Heart left ventricle (tissue), 13 donors: ENCODE data around the gene OR1D5.

Source experiments
- CTCF ChIP-seq, 12 donors: fragments of 200-600 bp; sonication (generic) in 4 of 12; IDR thresholded peaks; one replicate each; pipeline versions ENCODE4 v1.5.0 to v1.8.0; 2018 to 2022; ENCODE audit warnings: antibody characterized with exemption in 12 of 12, mild to moderate bottlenecking in 5 of 12
- POLR2A ChIP-seq, 2 donors: fragments of 450-650 bp; IDR thresholded peaks; one replicate each; pipeline ENCODE4 v1.6.1; 2017; ENCODE audit warnings: antibody characterized with exemption in 2 of 2, mild to moderate bottlenecking in 2 of 2, moderate library complexity in 2 of 2
- donor health status: ischemic (EF 13 %, LVEDD 7.1; RV severe dilation, severe dysfunction).
- donor health status: DM: no; HTN: yes; CAD: no.
- donor health status: DM: no; HTN: no; CAD: no.
- donor health status: ischemic (EF 25% LVEDD 6.9; RV normal size, moderate dysfunction).
- donor health status: ischemic (EF 25% LVEDD 5.7; RV mildly dilated, moderate dysfunction).
- donor health status: ischemic (EF 35%, LVEDD 5.7; RV mildly dilated, moderate dysfunction).
- donor health status: nonischemic (EF 11% LVEDD 7.7; RV severe dilation, severe dysfunction).
- donor health status: DM: yes; HTN: yes; CAD: no.
- donor health status: PGD.
- donor health status: ischemic (EF 29% LVEDD 5.4; RV normal size, mild dysfunction).
- donor health status: nonischemic (EF 23%, LVEDD 6.1; RV moderate dilation, normal function).

DNA sequence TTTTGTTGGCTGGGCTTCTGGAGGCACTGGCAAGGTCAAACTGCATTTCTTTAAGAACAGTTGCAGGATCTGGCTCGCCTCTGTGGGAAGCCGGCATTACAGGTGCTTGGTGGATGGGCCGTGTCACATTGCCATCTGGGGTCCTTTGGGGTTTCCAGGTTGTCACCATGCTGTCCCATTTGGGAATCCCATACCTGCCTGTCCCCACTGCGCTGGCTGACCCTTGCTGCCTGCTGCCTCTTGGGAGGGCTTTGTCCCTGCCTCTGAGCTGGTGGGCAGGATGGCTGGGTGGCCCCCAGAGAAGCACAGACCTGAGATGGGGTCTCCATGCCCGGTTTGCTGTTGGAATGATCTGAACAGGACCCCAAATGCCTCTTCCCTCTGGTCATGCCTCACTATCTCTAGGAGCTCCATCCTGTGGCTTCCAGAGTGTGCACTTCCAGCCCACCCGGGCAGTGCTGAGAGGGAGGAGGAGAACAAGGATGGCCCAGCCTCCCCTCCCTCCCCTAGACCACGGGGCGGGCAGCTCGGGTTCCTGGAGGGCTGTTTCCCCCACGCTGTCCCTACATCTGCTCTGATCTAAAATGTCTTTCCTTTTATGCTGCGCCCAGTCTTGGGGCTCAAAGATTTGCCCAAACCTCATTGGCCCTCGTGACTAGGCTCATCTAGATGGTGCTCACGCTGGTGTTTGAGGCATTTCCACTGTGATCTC lies 28.0 kb downstream of the OR1D5 start:
- TF ChIP-seq CTCF (IDR thresholded peaks at IDR 0.05) (no peak), POLR2A (IDR thresholded peaks at IDR 0.05) (no peak)
